Nephron progenitor cell (in vitro differentiated cells): ENCODE results near the gene TP53BP1.

Source experiments
- DNase-seq: peaks from one replicate; pipeline ENCODE4 v3.0.0; 2021
- H3K27ac Mint-ChIP-seq: 2 replicates; pipeline ENCODE4 v1.8.0; 2021; ENCODE audit warnings: mild to moderate bottlenecking, moderate library complexity, mixed read lengths
- H3K27me3 Mint-ChIP-seq: 2 replicates; pipeline ENCODE4 v1.8.0; 2021; ENCODE audit warnings: mild to moderate bottlenecking, low read depth, mixed read lengths; ENCODE audit not compliant: poor library complexity
- H3K36me3 Mint-ChIP-seq: 2 replicates; pipeline ENCODE4 v1.8.0; 2021; ENCODE audit warnings: low read depth, mixed read lengths
- H3K4me1 Mint-ChIP-seq: 2 replicates; pipeline ENCODE4 v1.8.0; 2021; ENCODE audit warnings: mixed read lengths
- H3K4me3 Mint-ChIP-seq: 2 replicates; pipeline ENCODE4 v1.8.0; 2021; ENCODE audit warnings: mild to moderate bottlenecking, moderate library complexity, mixed read lengths
- H3K9me3 Mint-ChIP-seq: 2 replicates; pipeline ENCODE4 v1.8.0; 2021; ENCODE audit warnings: mild to moderate bottlenecking, moderate library complexity, mixed read lengths
- CTCF ChIP-seq: fragments of 200-600 bp; sonication (generic); IDR thresholded peaks from 2 replicates; pipeline ENCODE4 v1.5.0; 2021; ENCODE audit warnings: antibody characterized with exemption

Gene TP53BP1

GRCh38 chr15:43522247-43522646 is 29.3 kb upstream of the TP53BP1 start:
- no peak for TF ChIP-seq CTCF
- Mint-ChIP-seq H3K9me3 (peaks cover 5% of the 10 kb centered on the region), H3K27ac (no peak overlapping the region), H3K4me1 (peaks cover 25% of the 10 kb centered on the region), H3K4me3 (no peak overlapping the region), H3K36me3 (peaks cover 41% of the 10 kb centered on the region), H3K27me3 (peaks cover 32% of the 10 kb centered on the region)
- no peak for DNase-seq

GRCh38 chr15:43521419-43521818 is 28.5 kb upstream of the TP53BP1 start:
- Mint-ChIP-seq H3K9me3 (peaks cover 5% of the 10 kb centered on the region), H3K4me3 (no peak overlapping the region), H3K36me3 (peaks cover 41% of the 10 kb centered on the region), H3K27ac (no peak overlapping the region), H3K27me3 (peaks cover 32% of the 10 kb centered on the region), H3K4me1 (peaks cover 33% of the 10 kb centered on the region)
- TF ChIP-seq CTCF = no peak
- no peak for DNase-seq

GRCh38 chr15:43520138-43520537 is 27.2 kb upstream of the TP53BP1 start:
- TF ChIP-seq CTCF = no peak
- Mint-ChIP-seq H3K27me3 (peaks cover 30% of the 10 kb centered on the region), H3K36me3 (peaks cover 33% of the 10 kb centered on the region), H3K9me3 (peaks cover 5% of the 10 kb centered on the region), H3K4me3 (no peak overlapping the region), H3K4me1 (peaks cover 46% of the 10 kb centered on the region), H3K27ac (no peak overlapping the region)
- DNase-seq = no peak

GRCh38 chr15:43519196-43519595 is 26.2 kb upstream of the TP53BP1 start:
- H3K9me3 Mint-ChIP-seq = peaks cover 4% of the 10 kb centered on the region
- H3K4me1 Mint-ChIP-seq = peaks cover 52% of the 10 kb centered on the region
- H3K36me3 Mint-ChIP-seq = peaks cover 28% of the 10 kb centered on the region
- no peak for DNase-seq
- no peak for TF ChIP-seq CTCF
- H3K4me3 Mint-ChIP-seq = peak overlapping the region; percentile 84
- peaks cover 30% of the 10 kb centered on the region for H3K27me3 Mint-ChIP-seq
- H3K27ac Mint-ChIP-seq = no peak overlapping the region

GRCh38 chr15:43518197-43518761 is 25.3 kb upstream of the TP53BP1 start:
- H3K4me1 Mint-ChIP-seq = peaks cover 59% of the 10 kb centered on the region
- H3K9me3 Mint-ChIP-seq = no peaks in the 10 kb centered on the region
- H3K4me3 Mint-ChIP-seq = peak overlapping the region; percentile 84
- TF ChIP-seq CTCF = no peak
- H3K27ac Mint-ChIP-seq = no peak overlapping the region
- H3K36me3 Mint-ChIP-seq = peaks cover 20% of the 10 kb centered on the region
- peak; percentile 40 for DNase-seq
- H3K27me3 Mint-ChIP-seq = peaks cover 29% of the 10 kb centered on the region
